Liver (tissue), 9 donors: ENCODE data around the gene PARD6G. TPM values are rescaled to one million over a fixed set of nuclear protein-coding genes. Genes with fewer than 3 reads are reported as not detected.

Source experiments
- DNase-seq: peaks from one replicate; pipeline ENCODE4 v3.0.0-alpha.2; 2017; ENCODE audit warnings: low spot score
- H3K27ac ChIP-seq, 2 donors: one replicate each; pipeline ENCODE4 v1.7.0; 2013; ENCODE audit warnings: inconsistent platforms in 2 of 2, low read length in 2 of 2, control low read depth in 1 of 2, low read depth in 1 of 2, mild to moderate bottlenecking in 1 of 2
- H3K27me3 ChIP-seq, 4 donors: one replicate each; pipeline versions ENCODE4 v1.6.1 to v1.7.0; 2013; ENCODE audit warnings: low read length in 3 of 4, inconsistent platforms in 1 of 4, mild to moderate bottlenecking in 1 of 4, moderate library complexity in 1 of 4; ENCODE audit not compliant: control insufficient read depth in 4 of 4, insufficient read depth in 4 of 4
- H3K36me3 ChIP-seq, 4 donors: one replicate each; pipeline versions ENCODE4 v1.6.1 to v1.7.0; 2013; ENCODE audit warnings: low read length in 3 of 4, mild to moderate bottlenecking in 3 of 4, low read depth in 1 of 4, moderate library complexity in 1 of 4; ENCODE audit not compliant: control insufficient read depth in 4 of 4, insufficient read depth in 3 of 4
- H3K4me1 ChIP-seq, 4 donors: one replicate each; pipeline versions ENCODE4 v1.6.1 to v1.7.0; 2013; ENCODE audit warnings: low read length in 3 of 4, mild to moderate bottlenecking in 3 of 4, moderate library complexity in 1 of 4; ENCODE audit not compliant: control insufficient read depth in 4 of 4, insufficient read depth in 4 of 4
- H3K4me3 ChIP-seq, 3 donors: one replicate each; pipeline versions ENCODE4 v1.6.1 to v1.7.0; 2013; ENCODE audit warnings: low read length in 3 of 3, control low read depth in 1 of 3, low read depth in 1 of 3, mild to moderate bottlenecking in 1 of 3
- H3K9ac ChIP-seq, 2 donors: one replicate each; pipeline ENCODE4 v1.7.0; 2013; ENCODE audit warnings: low read length in 2 of 2, mild to moderate bottlenecking in 2 of 2, moderate library complexity in 2 of 2, control low read depth in 1 of 2, low read depth in 1 of 2
- H3K9me3 ChIP-seq, 4 donors: one replicate each; pipeline versions ENCODE4 v1.6.1 to v1.7.0; 2013; ENCODE audit warnings: low read length in 3 of 4; ENCODE audit not compliant: control insufficient read depth in 4 of 4
- EGR1 ChIP-seq, 2 donors: IDR thresholded peaks; 2 replicates each; pipeline ENCODE4 v1.6.1; 2016 to 2018; ENCODE audit warnings: antibody characterized with exemption in 2 of 2, low read depth in 2 of 2
- FOXA1 ChIP-seq: IDR thresholded peaks from 2 replicates; pipeline ENCODE4 v1.6.1; 2016; ENCODE audit warnings: antibody characterized with exemption
- FOXA2 ChIP-seq: IDR thresholded peaks from 2 replicates; pipeline ENCODE4 v1.6.1; 2016; ENCODE audit warnings: antibody characterized with exemption
- GABPA ChIP-seq, 2 donors: IDR thresholded peaks in 1 of 2; conservative IDR thresholded peaks in 1 of 2; 2 replicates each; pipeline ENCODE4 v1.6.1; 2016; ENCODE audit warnings: antibody characterized with exemption in 2 of 2, mild to moderate bottlenecking in 1 of 2, moderate library complexity in 1 of 2
- JUND ChIP-seq, 2 donors: IDR thresholded peaks; 2 replicates each; pipeline ENCODE4 v1.6.1; 2016; ENCODE audit warnings: antibody characterized with exemption in 2 of 2
- NR2F2 ChIP-seq: IDR thresholded peaks from 2 replicates; pipeline ENCODE4 v1.6.1; 2016; ENCODE audit warnings: antibody characterized with exemption
- RAD21 ChIP-seq, 2 donors: IDR thresholded peaks; 2 replicates each; pipeline ENCODE4 v1.6.1; 2016; ENCODE audit warnings: antibody characterized with exemption in 2 of 2, mild to moderate bottlenecking in 2 of 2
- RXRA ChIP-seq, 2 donors: IDR thresholded peaks; 2 replicates each; pipeline ENCODE4 v1.6.1; 2017 to 2018; ENCODE audit warnings: antibody characterized with exemption in 2 of 2, mild to moderate bottlenecking in 1 of 2
- SP1 ChIP-seq: IDR thresholded peaks from 2 replicates; pipeline ENCODE4 v1.6.1; 2018; ENCODE audit warnings: antibody characterized with exemption, mild to moderate bottlenecking
- ZBTB33 ChIP-seq: IDR thresholded peaks from 2 replicates; pipeline ENCODE4 v1.6.1; 2016; ENCODE audit warnings: antibody characterized with exemption
- WGBS: extraction: QIAGEN DNeasy Blood & Tissue Kit; methylation state at CpG from one replicate; pipeline ENCODE4 v1.1.7; 2013; 5-methylcytosine and 5-hydroxymethylcytosine counted together
- polyA plus RNA-seq, 2 donors: library from polyadenylated mRNA; stranded (reverse) in 1 of 2; unstranded in 1 of 2; fragments of 200-250 nt in 1 of 2; fragments of >200 nt in 1 of 2; fragmentation: Nextera tagmentation in 1 of 2; extraction: Ambion mirVana in 1 of 2; gene quantifications; one replicate each; pipeline versions ENCODE4 v1.2.1 to v1.2.3, GENCODE V29; 2013 to 2015
- total RNA-seq, 2 donors: library from RNA; depleted of rRNA; stranded (reverse); fragments of >200 nt; gene quantifications; one replicate each; pipeline ENCODE4 v1.2.3, GENCODE V29; 2014
- TF ChIP-seq, protein P1 (sequence below): IDR thresholded peaks from 2 replicates; pipeline ENCODE4 v1.6.1; 2016; ENCODE audit warnings: antibody characterized with exemption, mild to moderate bottlenecking
- TF ChIP-seq, protein P2 (sequence below): IDR thresholded peaks from 2 replicates; pipeline ENCODE4 v1.6.1; 2016; ENCODE audit warnings: antibody characterized with exemption
- TF ChIP-seq, protein P3 (sequence below): IDR thresholded peaks from 2 replicates; pipeline ENCODE4 v1.6.1; 2016; ENCODE audit warnings: antibody characterized with exemption
- TF ChIP-seq, protein P4 (sequence below): fragments of 150-350 bp; IDR thresholded peaks from 2 replicates; pipeline ENCODE4 v1.5.1; 2017; ENCODE audit warnings: improper control_type of control experiment, low read depth, low read length; ENCODE audit not compliant: missing input control
- donor health status: healthy.
- donor health status: healthy.
- donor health status: healthy.
- donor health status: healthy.
- donor health status: healthy.

Gene PARD6G
- total and polyA plus RNA-seq, 4 donors: 0.96 to 2.4 (median 1.8) TPM

GRCh38 chr18:80243204-80243603 lies 4.1 kb downstream of the PARD6G start:
- Histone ChIP-seq H3K27ac (no peak overlapping the region), H3K4me1 (peaks cover 0 to 8% (median 3%) of the 10 kb centered on the region in 4 donors), H3K9ac (no peak overlapping the region), H3K36me3 (no peaks in the 10 kb centered on the region), H3K27me3 (no peaks in the 10 kb centered on the region), H3K4me3 (no peak overlapping the region), H3K9me3 (no peaks in the 10 kb centered on the region)
- 75% methylated on average over 5 of the region's 5 CpGs for WGBS
- no peak for DNase-seq
- TF ChIP-seq RAD21 (IDR thresholded peaks at IDR 0.05) (no peak), GABPA (IDR thresholded peaks at IDR 0.05 in 1 of 2, conservative IDR thresholded peaks at IDR 0.05 in 1 of 2) (no peak), JUND (IDR thresholded peaks at IDR 0.05) (no peak), NR2F2 (no peak), SP1 (no peak)
- TF ChIP-seq, protein P1, sequence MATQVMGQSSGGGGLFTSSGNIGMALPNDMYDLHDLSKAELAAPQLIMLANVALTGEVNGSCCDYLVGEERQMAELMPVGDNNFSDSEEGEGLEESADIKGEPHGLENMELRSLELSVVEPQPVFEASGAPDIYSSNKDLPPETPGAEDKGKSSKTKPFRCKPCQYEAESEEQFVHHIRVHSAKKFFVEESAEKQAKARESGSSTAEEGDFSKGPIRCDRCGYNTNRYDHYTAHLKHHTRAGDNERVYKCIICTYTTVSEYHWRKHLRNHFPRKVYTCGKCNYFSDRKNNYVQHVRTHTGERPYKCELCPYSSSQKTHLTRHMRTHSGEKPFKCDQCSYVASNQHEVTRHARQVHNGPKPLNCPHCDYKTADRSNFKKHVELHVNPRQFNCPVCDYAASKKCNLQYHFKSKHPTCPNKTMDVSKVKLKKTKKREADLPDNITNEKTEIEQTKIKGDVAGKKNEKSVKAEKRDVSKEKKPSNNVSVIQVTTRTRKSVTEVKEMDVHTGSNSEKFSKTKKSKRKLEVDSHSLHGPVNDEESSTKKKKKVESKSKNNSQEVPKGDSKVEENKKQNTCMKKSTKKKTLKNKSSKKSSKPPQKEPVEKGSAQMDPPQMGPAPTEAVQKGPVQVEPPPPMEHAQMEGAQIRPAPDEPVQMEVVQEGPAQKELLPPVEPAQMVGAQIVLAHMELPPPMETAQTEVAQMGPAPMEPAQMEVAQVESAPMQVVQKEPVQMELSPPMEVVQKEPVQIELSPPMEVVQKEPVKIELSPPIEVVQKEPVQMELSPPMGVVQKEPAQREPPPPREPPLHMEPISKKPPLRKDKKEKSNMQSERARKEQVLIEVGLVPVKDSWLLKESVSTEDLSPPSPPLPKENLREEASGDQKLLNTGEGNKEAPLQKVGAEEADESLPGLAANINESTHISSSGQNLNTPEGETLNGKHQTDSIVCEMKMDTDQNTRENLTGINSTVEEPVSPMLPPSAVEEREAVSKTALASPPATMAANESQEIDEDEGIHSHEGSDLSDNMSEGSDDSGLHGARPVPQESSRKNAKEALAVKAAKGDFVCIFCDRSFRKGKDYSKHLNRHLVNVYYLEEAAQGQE: no peak
- TF ChIP-seq, protein P2, sequence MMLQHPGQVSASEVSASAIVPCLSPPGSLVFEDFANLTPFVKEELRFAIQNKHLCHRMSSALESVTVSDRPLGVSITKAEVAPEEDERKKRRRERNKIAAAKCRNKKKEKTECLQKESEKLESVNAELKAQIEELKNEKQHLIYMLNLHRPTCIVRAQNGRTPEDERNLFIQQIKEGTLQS: no peak

- Histone ChIP-seq H3K4me1 (peaks cover 0 to 5% (median 2%) of the 10 kb centered on the region in 4 donors), H3K36me3 (no peaks in the 10 kb centered on the region), H3K4me3 (no peak overlapping the region), H3K9me3 (no peaks in the 10 kb centered on the region), H3K9ac (no peak overlapping the region), H3K27me3 (no peaks in the 10 kb centered on the region), H3K27ac (no peak overlapping the region)
- no peak for DNase-seq
- WGBS: 95% methylated on average over 7 of the region's 7 CpGs
- TF ChIP-seq ZBTB33 (no peak), FOXA1 (no peak)
These were observed 5.2 kb downstream of the PARD6G start for GRCh38 chr18:80241919-80242777.

DNA sequence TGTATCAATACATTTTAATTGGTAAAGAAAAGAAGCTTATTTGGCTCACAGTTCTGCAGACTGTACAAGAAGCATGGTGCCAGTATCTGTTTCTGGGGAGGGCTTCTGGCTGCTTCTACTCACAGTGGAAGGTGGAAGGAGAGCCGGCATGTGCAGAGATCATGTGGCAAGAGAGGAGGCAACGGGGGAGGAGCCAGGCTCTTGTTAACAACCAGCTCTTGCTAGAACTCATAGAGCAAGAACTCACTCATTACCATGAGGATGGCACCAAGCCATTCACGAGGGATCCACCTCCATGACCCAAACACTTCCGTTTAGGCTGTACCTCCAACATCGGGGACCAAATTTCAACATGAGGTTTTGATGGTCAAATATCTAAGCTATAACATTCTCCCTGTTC lies 7.5 kb downstream of the PARD6G start:
- Histone ChIP-seq H3K9me3 (no peaks in the 10 kb centered on the region), H3K27ac (no peak overlapping the region), H3K9ac (no peak overlapping the region), H3K4me1 (no peaks in the 10 kb centered on the region), H3K4me3 (no peak overlapping the region), H3K27me3 (no peaks in the 10 kb centered on the region), H3K36me3 (no peaks in the 10 kb centered on the region)
- TF ChIP-seq SP1: no peak
- TF ChIP-seq EGR1 (IDR thresholded peaks at IDR 0.05; ENCODE audit: low read depth in 2 of 2): no peak
- no peak for TF ChIP-seq RXRA (IDR thresholded peaks at IDR 0.05)
- no peak for TF ChIP-seq ZBTB33
- TF ChIP-seq FOXA1: no peak
- no peak for TF ChIP-seq GABPA (IDR thresholded peaks at IDR 0.05 in 1 of 2, conservative IDR thresholded peaks at IDR 0.05 in 1 of 2)
- TF ChIP-seq, protein P3, sequence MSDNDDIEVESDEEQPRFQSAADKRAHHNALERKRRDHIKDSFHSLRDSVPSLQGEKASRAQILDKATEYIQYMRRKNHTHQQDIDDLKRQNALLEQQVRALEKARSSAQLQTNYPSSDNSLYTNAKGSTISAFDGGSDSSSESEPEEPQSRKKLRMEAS: no peak
- TF ChIP-seq FOXA2: no peak
- TF ChIP-seq, protein P4, sequence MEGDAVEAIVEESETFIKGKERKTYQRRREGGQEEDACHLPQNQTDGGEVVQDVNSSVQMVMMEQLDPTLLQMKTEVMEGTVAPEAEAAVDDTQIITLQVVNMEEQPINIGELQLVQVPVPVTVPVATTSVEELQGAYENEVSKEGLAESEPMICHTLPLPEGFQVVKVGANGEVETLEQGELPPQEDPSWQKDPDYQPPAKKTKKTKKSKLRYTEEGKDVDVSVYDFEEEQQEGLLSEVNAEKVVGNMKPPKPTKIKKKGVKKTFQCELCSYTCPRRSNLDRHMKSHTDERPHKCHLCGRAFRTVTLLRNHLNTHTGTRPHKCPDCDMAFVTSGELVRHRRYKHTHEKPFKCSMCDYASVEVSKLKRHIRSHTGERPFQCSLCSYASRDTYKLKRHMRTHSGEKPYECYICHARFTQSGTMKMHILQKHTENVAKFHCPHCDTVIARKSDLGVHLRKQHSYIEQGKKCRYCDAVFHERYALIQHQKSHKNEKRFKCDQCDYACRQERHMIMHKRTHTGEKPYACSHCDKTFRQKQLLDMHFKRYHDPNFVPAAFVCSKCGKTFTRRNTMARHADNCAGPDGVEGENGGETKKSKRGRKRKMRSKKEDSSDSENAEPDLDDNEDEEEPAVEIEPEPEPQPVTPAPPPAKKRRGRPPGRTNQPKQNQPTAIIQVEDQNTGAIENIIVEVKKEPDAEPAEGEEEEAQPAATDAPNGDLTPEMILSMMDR: no peak
- no peak for TF ChIP-seq JUND (IDR thresholded peaks at IDR 0.05)
- 78% methylated on average over 5 of the region's 5 CpGs for WGBS
- DNase-seq: no peak
